ENCODE results near the gene SLITRK5.

DNA sequence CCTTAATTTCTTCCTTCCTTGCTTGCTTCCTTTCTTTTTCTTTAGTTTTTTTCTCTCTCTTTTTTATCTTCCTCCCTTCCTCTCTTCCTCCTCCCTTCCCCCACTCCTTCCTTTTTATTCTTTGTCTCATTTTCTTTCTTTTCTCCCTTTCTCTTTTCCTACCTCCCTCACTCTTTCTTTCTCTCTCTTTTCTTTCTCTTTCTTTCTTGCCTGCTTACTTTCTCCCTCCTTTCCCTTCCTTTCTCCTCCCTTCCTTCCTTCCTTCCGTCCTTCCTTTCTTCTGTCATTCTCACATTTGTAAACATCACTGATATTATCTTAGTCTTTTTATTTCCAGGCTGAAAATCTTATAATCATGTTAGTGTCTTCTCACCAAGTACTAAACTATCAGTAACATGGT lies 38.8 kb downstream of the SLITRK5 start:
- TF ChIP-seq, protein P1, sequence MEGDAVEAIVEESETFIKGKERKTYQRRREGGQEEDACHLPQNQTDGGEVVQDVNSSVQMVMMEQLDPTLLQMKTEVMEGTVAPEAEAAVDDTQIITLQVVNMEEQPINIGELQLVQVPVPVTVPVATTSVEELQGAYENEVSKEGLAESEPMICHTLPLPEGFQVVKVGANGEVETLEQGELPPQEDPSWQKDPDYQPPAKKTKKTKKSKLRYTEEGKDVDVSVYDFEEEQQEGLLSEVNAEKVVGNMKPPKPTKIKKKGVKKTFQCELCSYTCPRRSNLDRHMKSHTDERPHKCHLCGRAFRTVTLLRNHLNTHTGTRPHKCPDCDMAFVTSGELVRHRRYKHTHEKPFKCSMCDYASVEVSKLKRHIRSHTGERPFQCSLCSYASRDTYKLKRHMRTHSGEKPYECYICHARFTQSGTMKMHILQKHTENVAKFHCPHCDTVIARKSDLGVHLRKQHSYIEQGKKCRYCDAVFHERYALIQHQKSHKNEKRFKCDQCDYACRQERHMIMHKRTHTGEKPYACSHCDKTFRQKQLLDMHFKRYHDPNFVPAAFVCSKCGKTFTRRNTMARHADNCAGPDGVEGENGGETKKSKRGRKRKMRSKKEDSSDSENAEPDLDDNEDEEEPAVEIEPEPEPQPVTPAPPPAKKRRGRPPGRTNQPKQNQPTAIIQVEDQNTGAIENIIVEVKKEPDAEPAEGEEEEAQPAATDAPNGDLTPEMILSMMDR (IDR thresholded peaks at IDR 0.05; ENCODE audit: low read depth, low read length, poor library complexity, severe bottlenecking) = no peak
- no peak for TF ChIP-seq EZH2phosphoT487 (IDR thresholded peaks at IDR 0.05; ENCODE audit: borderline replicate concordance, low read length)

Data from DOHH2 (cell line).